Esophagus (tissue), 2 donors: ENCODE data around the gene CTNNA1. TPM values are rescaled to one million over a fixed set of nuclear protein-coding genes. Genes with fewer than 3 reads are reported as not detected.
"Not testable (repeated sequence)": the region's sequence is repeated elsewhere in the genome, so short reads cannot be mapped to it uniquely, and the experiment has no call there.

ENCODE experiments used
- H3K27ac ChIP-seq, 2 donors: one replicate each; pipeline ENCODE4 v1.5.1; 2013; ENCODE audit warnings: low read depth in 2 of 2, mild to moderate bottlenecking in 2 of 2, inconsistent platforms in 1 of 2, low read length in 1 of 2, moderate library complexity in 1 of 2
- H3K27me3 ChIP-seq, 2 donors: one replicate each; pipeline ENCODE4 v1.6.1; 2013; ENCODE audit warnings: low read length in 2 of 2, control low read depth in 1 of 2, mild to moderate bottlenecking in 1 of 2; ENCODE audit not compliant: insufficient read depth in 2 of 2, control insufficient read depth in 1 of 2
- H3K36me3 ChIP-seq, 2 donors: one replicate each; pipeline ENCODE4 v1.6.1; 2013; ENCODE audit warnings: low read length in 1 of 2; ENCODE audit not compliant: control insufficient read depth in 2 of 2, insufficient read depth in 2 of 2
- H3K4me1 ChIP-seq, 2 donors: one replicate each; pipeline ENCODE4 v1.6.1; 2013; ENCODE audit warnings: low read length in 1 of 2; ENCODE audit not compliant: control insufficient read depth in 2 of 2, insufficient read depth in 2 of 2
- H3K4me3 ChIP-seq, 2 donors: one replicate each; pipeline ENCODE4 v1.5.1; 2013; ENCODE audit warnings: low read length in 2 of 2, mild to moderate bottlenecking in 2 of 2, low read depth in 1 of 2, moderate library complexity in 1 of 2
- H3K9me3 ChIP-seq, 2 donors: one replicate each; pipeline ENCODE4 v1.6.1; 2013; ENCODE audit warnings: mild to moderate bottlenecking in 2 of 2, low read depth in 1 of 2, low read length in 1 of 2, moderate library complexity in 1 of 2; ENCODE audit not compliant: control insufficient read depth in 2 of 2, insufficient read depth in 1 of 2
- WGBS, 2 donors: extraction: QIAGEN DNeasy Blood & Tissue Kit; methylation state at CpG; one replicate each; pipeline ENCODE4 v1.1.7; 2013; 5-methylcytosine and 5-hydroxymethylcytosine counted together
- polyA plus RNA-seq, 2 donors: library from polyadenylated mRNA; stranded (reverse); fragments of 200-250 nt; gene quantifications; one replicate each; pipeline ENCODE4 v1.2.3, GENCODE V29; 2013
- donor health status: healthy with polysubstance abuse.
- donor health status: Bipolar disorder and iron deficiency.

CTNNA1 gene, protein sequence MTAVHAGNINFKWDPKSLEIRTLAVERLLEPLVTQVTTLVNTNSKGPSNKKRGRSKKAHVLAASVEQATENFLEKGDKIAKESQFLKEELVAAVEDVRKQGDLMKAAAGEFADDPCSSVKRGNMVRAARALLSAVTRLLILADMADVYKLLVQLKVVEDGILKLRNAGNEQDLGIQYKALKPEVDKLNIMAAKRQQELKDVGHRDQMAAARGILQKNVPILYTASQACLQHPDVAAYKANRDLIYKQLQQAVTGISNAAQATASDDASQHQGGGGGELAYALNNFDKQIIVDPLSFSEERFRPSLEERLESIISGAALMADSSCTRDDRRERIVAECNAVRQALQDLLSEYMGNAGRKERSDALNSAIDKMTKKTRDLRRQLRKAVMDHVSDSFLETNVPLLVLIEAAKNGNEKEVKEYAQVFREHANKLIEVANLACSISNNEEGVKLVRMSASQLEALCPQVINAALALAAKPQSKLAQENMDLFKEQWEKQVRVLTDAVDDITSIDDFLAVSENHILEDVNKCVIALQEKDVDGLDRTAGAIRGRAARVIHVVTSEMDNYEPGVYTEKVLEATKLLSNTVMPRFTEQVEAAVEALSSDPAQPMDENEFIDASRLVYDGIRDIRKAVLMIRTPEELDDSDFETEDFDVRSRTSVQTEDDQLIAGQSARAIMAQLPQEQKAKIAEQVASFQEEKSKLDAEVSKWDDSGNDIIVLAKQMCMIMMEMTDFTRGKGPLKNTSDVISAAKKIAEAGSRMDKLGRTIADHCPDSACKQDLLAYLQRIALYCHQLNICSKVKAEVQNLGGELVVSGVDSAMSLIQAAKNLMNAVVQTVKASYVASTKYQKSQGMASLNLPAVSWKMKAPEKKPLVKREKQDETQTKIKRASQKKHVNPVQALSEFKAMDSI
- 100 to 1,000 TPM; 221 to 223 TPM for polyA plus RNA-seq

DNA sequence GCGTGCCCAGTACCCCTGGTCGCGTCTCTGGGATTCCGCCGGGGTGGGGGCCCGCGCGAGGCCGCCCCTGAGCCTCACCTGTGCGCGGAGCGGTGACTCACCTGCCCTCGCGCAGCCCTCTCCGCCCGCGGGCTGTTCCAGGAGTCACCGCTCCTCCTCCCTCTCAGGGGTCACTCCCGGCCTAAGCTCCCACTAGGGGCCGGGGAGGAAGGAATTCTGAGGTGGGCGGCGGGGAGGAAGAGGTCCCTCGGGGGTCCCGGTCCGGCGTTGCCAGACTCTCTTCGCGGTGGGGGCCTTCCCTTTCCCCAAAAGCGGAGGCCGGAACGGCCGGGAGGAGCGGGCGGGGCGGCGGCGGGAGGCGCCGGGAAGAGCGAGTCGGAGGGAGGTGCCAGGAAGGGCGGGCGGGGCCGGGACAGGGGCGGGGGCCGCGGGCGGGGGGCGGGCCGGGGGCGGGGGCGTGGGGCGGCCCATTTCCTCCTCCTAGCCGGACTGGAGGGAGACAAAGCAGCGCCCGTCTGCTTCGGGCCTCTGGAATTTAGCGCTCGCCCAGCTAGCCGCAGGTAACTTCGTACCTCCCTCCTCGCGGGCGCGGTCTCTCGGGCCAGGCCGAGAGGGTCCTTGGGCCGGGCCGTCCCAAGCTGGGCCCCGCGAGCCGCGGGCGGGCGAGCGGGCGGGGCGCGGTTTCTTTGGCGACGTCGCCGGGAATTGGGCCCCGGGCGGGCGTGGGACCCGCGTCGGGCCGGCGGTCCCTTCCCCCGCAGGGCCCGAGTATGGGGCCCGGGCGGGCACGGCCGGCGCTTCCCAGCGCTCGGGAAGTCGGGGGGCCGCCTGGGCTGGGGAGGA is at the start of gene CTNNA1:
Gene CTNNA1 (plus strand): TSS at position 475 of the 843 bp plus-strand sequence. CDS start 28,500 bp downstream, outside the sequence.
- Histone ChIP-seq H3K4me3 (peak within 1 kb of the TSS; percentile 86 to 96), H3K9me3 (no peaks in the 10 kb centered on the region), H3K36me3 (no peaks in the 10 kb centered on the region), H3K4me1 (peaks cover 0 to 4% of the 10 kb centered on the region in 2 donors), H3K27me3 (no peaks in the 10 kb centered on the region), H3K27ac (peak within 1 kb of the TSS; percentile 95 to 99)
- 1% methylated on average over 36 to 100 of the region's 102 CpGs for WGBS, 2 donors

DNA sequence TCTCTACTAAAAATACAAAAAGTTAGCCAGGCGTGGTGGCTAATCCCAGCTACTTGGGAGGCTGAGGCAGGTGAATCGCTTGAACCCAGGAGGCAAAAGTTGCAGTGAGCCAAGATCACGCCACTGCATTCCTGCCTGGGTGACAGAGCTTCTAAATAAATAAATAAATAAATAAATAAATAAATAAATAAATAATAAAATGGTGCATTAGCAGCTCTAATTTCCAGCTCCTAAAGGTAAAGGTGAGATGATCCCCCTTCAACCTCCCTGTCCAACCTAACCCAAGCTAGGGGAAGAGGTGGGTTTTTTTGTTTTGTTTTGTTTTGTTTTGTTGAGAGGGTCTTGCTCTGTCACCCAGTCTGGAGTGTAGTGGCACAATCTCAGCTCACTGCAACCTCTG is 49.4 kb upstream of the CTNNA1 start:
- not testable (repeated sequence) for H3K36me3 ChIP-seq, H3K27me3 ChIP-seq, H3K4me1 ChIP-seq, H3K4me3 ChIP-seq, H3K27ac ChIP-seq, H3K9me3 ChIP-seq
- WGBS, 2 donors: 89 to 97% methylated on average over 3 of the region's 3 CpGs

DNA sequence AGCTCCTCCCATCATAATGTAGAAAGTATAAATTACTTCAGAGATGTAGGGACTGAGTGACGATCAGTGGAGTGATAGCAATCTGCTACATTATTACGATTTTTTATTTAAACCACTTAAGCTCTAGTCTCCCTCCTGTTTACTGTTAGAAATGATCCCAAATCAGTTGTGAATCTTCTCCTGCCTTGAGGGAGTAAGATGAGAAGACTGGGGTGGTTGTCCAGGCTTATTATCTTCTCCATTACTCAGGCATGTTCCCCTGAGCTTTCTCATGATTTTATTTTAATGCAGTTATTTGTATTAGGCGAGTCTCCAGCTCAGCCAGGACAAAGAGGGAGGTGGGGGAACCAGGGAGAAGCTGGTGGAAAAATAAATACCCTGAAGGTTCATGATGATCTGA is 48.2 kb upstream of the CTNNA1 start:
- Histone ChIP-seq H3K27me3 (no peaks in the 10 kb centered on the region), H3K9me3 (no peaks in the 10 kb centered on the region), H3K36me3 (no peaks in the 10 kb centered on the region), H3K27ac (no peak overlapping the region), H3K4me1 (no peaks in the 10 kb centered on the region), H3K4me3 (no peak overlapping the region)
- 66 to 67% methylated on average over 3 of the region's 3 CpGs for WGBS, 2 donors

DNA sequence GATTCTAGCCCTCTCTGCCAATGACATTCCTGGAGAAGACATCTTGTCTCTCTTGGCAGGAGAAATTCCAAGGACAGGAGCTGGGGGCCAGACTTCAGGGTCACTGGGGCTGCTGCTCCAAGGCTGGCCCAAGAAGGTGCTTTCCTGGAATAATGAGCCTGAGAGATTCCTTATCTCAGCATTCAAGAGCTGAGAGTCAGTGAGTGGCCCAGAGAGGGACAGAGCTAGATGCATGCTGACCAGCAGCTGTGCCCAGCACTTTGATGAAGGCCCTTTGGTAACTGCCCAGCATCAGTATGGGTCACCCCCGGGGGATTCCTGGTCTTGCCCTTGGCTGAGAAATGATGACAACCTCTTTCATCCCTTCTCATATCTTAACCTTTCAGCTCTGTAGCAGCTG is 47.7 kb upstream of the CTNNA1 start:
- H3K4me1 ChIP-seq: no peaks in the 10 kb centered on the region
- H3K27ac ChIP-seq: no peak overlapping the region
- no peaks in the 10 kb centered on the region for H3K27me3 ChIP-seq
- H3K36me3 ChIP-seq: no peaks in the 10 kb centered on the region
- no peak overlapping the region for H3K4me3 ChIP-seq
- 81 to 92% methylated on average over 1 of the region's 1 CpG for WGBS, 2 donors
- no peaks in the 10 kb centered on the region for H3K9me3 ChIP-seq

DNA sequence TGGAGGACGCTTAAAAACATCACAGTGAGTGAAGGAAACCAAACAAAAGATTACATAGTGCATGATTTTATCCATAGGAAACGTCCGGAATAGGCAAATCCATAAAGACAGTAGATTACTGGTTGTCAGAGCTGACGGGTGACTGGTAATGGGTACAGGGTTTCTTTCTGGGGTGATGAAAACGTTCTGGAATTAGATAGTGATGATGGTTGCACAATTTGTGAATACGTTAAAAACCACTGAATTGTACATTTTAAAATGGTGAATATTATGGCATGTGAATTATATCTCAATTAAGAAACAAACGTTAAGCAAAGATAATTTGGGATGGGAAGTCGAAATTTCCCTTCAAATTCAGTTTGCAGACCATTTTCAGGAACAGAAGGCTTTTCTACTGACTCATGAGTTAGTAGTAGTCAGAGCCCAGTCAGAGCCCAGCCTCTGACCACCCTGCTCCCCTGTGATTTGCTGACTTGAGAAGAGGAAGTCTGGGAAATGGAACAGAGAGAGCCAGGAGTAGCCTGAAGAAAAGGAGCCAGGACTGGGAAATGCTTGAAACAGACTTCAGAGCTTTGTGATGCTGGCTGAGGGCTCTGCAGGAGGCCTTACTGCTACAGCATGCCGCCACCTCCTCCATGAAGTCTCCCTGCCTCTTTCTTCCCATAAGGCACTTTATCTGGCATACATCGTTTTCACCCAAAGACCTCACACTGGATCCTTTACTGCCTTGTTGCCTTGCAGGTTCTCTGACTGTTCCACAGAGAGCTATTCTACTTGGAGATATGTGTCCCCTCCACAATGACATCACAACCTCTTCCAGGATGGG is 46.4 kb upstream of the CTNNA1 start:
- H3K27me3 ChIP-seq: no peaks in the 10 kb centered on the region
- WGBS, 2 donors: 73 to 74% methylated on average over 10 of the region's 10 CpGs
- no peaks in the 10 kb centered on the region for H3K4me1 ChIP-seq
- H3K27ac ChIP-seq: no peak overlapping the region
- H3K9me3 ChIP-seq: no peaks in the 10 kb centered on the region
- H3K4me3 ChIP-seq: no peak overlapping the region
- H3K36me3 ChIP-seq: no peaks in the 10 kb centered on the region

DNA sequence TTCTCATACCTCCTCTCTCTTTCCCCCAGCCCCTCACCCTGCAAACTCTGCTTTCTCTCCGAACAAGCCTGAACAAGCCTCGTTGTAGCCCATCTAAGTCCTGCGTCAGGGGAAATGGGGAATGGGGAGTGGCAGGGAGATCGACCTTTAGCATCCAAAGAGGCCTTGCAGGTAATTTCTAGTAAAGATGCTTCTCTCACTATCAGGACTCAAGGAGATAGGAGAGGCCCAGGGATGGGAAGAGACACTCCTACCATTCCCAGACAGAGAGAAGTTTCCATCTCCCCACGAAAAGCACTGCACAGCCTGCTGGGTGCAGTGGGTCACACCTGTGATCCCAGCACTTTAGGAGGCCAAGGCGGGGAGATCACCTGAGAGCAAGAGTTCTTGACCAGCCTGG is 44.4 kb upstream of the CTNNA1 start:
- H3K27ac ChIP-seq: no peak overlapping the region

DNA sequence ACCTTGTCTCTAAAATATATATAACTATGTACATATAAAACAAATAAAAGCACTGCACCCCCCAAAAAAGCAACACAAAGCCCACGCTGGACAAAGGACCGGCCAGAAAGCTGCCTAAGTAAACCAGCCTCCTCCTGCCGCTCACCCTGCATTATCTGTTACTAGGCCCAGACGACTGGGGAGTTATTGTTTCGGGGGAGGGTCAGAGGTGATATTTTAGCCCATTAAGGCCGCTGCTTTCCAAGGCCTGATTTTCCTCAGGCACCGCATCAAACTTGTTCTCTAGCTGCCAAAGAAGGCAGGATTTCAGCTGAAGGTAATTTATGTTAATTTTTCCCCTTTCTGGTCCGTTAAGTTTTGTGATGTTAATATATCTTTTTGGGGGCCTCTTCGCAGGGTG is 44.0 kb upstream of the CTNNA1 start:
- WGBS, 2 donors: 87 to 89% methylated on average over 9 of the region's 9 CpGs
- Histone ChIP-seq H3K27ac (no peak overlapping the region), H3K9me3 (no peaks in the 10 kb centered on the region), H3K36me3 (no peaks in the 10 kb centered on the region), H3K4me1 (no peaks in the 10 kb centered on the region), H3K27me3 (no peaks in the 10 kb centered on the region), H3K4me3 (no peak overlapping the region)

More for the DNA sequence above, 44.4 kb upstream of the CTNNA1 start:
- 70 to 82% methylated on average over 6 of the region's 6 CpGs for WGBS, 2 donors
- Histone ChIP-seq H3K4me3 (no peak overlapping the region), H3K36me3 (no peaks in the 10 kb centered on the region), H3K27me3 (no peaks in the 10 kb centered on the region), H3K9me3 (no peaks in the 10 kb centered on the region), H3K4me1 (no peaks in the 10 kb centered on the region)

DNA sequence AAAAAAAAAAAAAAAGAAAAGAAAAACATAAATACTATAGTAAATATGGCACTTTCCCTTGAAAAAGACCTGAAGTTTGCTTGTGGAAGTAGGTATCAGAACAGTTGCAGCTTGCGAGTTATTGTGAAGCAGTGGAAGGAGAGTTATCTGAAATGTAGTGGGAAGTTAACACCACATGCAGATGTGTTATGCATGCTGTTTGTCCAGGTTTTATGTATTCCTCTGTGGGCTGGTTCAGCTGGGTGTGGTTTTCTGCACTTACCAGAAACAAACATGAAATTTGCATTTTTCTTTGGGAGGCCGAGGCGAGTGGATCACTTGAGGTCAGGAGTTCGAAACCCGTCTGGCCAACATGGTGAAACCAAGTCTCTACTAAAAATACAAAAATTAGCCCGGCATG is 42.1 kb upstream of the CTNNA1 start:
- H3K36me3 ChIP-seq: no peaks in the 10 kb centered on the region
- H3K9me3 ChIP-seq: no peaks in the 10 kb centered on the region
- no peaks in the 10 kb centered on the region for H3K4me1 ChIP-seq
- no peak overlapping the region for H3K27ac ChIP-seq
- no peak overlapping the region for H3K4me3 ChIP-seq
- H3K27me3 ChIP-seq: no peaks in the 10 kb centered on the region
- WGBS, 2 donors: 92 to 94% methylated on average over 6 of the region's 6 CpGs
